K562 (cell line): ENCODE results near the gene MCEE. TPM values are rescaled to one million over a fixed set of nuclear protein-coding genes. Genes with fewer than 3 reads are reported as not detected.
A peak's percentile ranks its signal among the peaks of the same experiment; 100 is the strongest.

ENCODE experiments used
- ATAC-seq: fragments of 200-7000 bp; cut with Tn5 transposase; 3 replicates; pipeline ENCODE4 v1.9.1; 2020; ENCODE audit warnings: moderate library complexity
- BruUV-seq: library from RNA; stranded (reverse); fragments of 400-500 nt; replicated peaks from 2 replicates; lab custom pipeline; 2021; lab: Mats Ljungman, UMichigan
- CTCF ChIA-PET: fragments of 300-600 bp; formaldehyde crosslinking; extraction: SDS; loops from one replicate; lab custom pipeline; 2021; ENCODE audit warnings: low intra/inter-chr PET ratio; lab: Yijun Ruan, JAX
- POLR2A ChIA-PET: fragments of 300-600, 350-650 bp; sonication (Branson Sonifier 250); formaldehyde crosslinking; extraction: SDS; loops from one replicate; lab custom pipeline; 2021; ENCODE audit warnings: antibody characterized with exemption, inconsistent platforms; lab: Yijun Ruan, JAX
- DNase-seq, 4 experiments: peaks; one replicate each; pipeline versions ENCODE4 v3.0.0 to v3.0.0-alpha.2; 2011 to 2018; ENCODE audit warnings: low spot score in 3 of 4, mixed read lengths in 3 of 4; ENCODE audit errors: extremely low read depth in 1 of 4
- FAIRE-seq: peaks from 2 replicates; lab custom pipeline; 2011; peaks lifted over from hg19 to GRCh38; lab: Jason Lieb, UNC
- H2AFZ ChIP-seq: 2 replicates; pipeline ENCODE4 v1.6.0; 2011; ENCODE audit warnings: low read depth, low read length, control low read depth, inconsistent platforms
- H3K27ac ChIP-seq: fragments of 200-600 bp; 3 replicates; pipeline ENCODE4 v1.8.0; 2011; ENCODE audit warnings: low read depth, mild to moderate bottlenecking, control low read depth, inconsistent platforms, low read length, moderate library complexity, mixed read lengths; ENCODE audit errors: extremely low read depth
- H3K27me3 ChIP-seq, 2 experiments: fragments of 300-600 bp in 1 of 2; 2 replicates in 1 of 2; 3 replicates in 1 of 2; pipeline versions ENCODE4 v1.6.0 to v1.8.0; 2011; ENCODE audit warnings: inconsistent platforms in 2 of 2, low read length in 2 of 2, mild to moderate bottlenecking in 1 of 2, mixed read lengths in 1 of 2, moderate library complexity in 1 of 2; ENCODE audit not compliant: control insufficient read depth in 2 of 2, insufficient read depth in 2 of 2
- H3K36me3 ChIP-seq: fragments of 300-600 bp; 3 replicates; pipeline ENCODE4 v1.8.0; 2011; ENCODE audit warnings: mild to moderate bottlenecking, low read length, inconsistent platforms; ENCODE audit not compliant: control insufficient read depth, insufficient read depth
- H3K4me1 ChIP-seq, 2 experiments: fragments of 200-600 bp in 1 of 2; replicated peaks in 1 of 2; 2 replicates in 1 of 2; 3 replicates in 1 of 2; pipeline versions ENCODE4 v1.5.1 to v1.8.0; 2011; ENCODE audit warnings: inconsistent platforms in 2 of 2, low read length in 2 of 2, mild to moderate bottlenecking in 1 of 2, mixed read lengths in 1 of 2, moderate library complexity in 1 of 2; ENCODE audit not compliant: control insufficient read depth in 2 of 2, insufficient read depth in 2 of 2
- H3K4me2 ChIP-seq: 2 replicates; pipeline ENCODE4 v1.6.1; 2011; ENCODE audit warnings: low read length, control low read depth, inconsistent platforms, mixed read lengths; ENCODE audit not compliant: insufficient read depth
- H3K4me3 ChIP-seq: fragments of 200-600 bp; sonication (generic), shearing (Covaris generic); 2 replicates; pipeline ENCODE4 v1.5.1; 2016; ENCODE audit warnings: control low read depth, inconsistent platforms
- H3K79me2 ChIP-seq: fragments of 200-600 bp; 3 replicates; pipeline ENCODE4 v1.8.0; 2011; ENCODE audit warnings: low read length, inconsistent platforms; ENCODE audit not compliant: control insufficient read depth, insufficient read depth
- H3K9ac ChIP-seq, 2 experiments: 2 replicates each; pipeline versions ENCODE4 v1.6.0 to v1.6.1; 2011; ENCODE audit warnings: low read depth in 2 of 2, low read length in 2 of 2, control low read depth in 1 of 2, inconsistent platforms in 1 of 2, mild to moderate bottlenecking in 1 of 2, mixed read lengths in 1 of 2; ENCODE audit not compliant: insufficient read depth in 1 of 2
- H3K9me1 ChIP-seq: one replicate; pipeline ENCODE4 v1.6.0; 2011; ENCODE audit warnings: inconsistent platforms, mild to moderate bottlenecking, low read length, moderate library complexity; ENCODE audit not compliant: control insufficient read depth, insufficient read depth
- H3K9me3 ChIP-seq: replicated peaks from 2 replicates; pipeline ENCODE4 v1.5.1; 2011; ENCODE audit warnings: low read depth, low read length, inconsistent platforms; ENCODE audit not compliant: control insufficient read depth, insufficient read depth
- H4K20me1 ChIP-seq: replicated peaks from 2 replicates; pipeline ENCODE4 v1.6.1; 2011; ENCODE audit warnings: low read length, inconsistent platforms, mixed read lengths; ENCODE audit not compliant: control insufficient read depth, insufficient read depth
- ARHGAP35 ChIP-seq: fragments of 450-650 bp; IDR thresholded peaks from 2 replicates; pipeline ENCODE4 v1.6.1; 2018; ENCODE audit not compliant: partially characterized antibody
- E2F3 ChIP-seq: fragments of 250-450 bp; sonication (Bioruptor Pico); IDR thresholded peaks from 2 replicates; pipeline ENCODE4 v1.4.0; 2020; ENCODE audit warnings: mild to moderate bottlenecking
- FOXJ2 ChIP-seq: fragments of 200-800 bp; sonication (Bioruptor generic); IDR thresholded peaks from 2 replicates; pipeline ENCODE4 v1.6.1; 2016; ENCODE audit warnings: missing genetic modification characterization, missing compliant biosample characterization
- IRF2 ChIP-seq: sonication (generic); formaldehyde crosslinking; IDR thresholded peaks from 2 replicates; pipeline ENCODE4 v1.8.1; 2022; ENCODE audit warnings: mild to moderate bottlenecking, missing genetic modification reagents
- POLR2AphosphoS5 ChIP-seq: IDR thresholded peaks from 2 replicates; pipeline ENCODE4 v1.6.1; 2011; ENCODE audit warnings: mild to moderate bottlenecking, low read depth, low read length, moderate library complexity; ENCODE audit not compliant: control insufficient read depth, insufficient read depth
- TCF15 ChIP-seq: fragments of 250-450 bp; sonication (Bioruptor Pico); IDR thresholded peaks from 2 replicates; pipeline ENCODE4 v1.8.0; 2022; ENCODE audit warnings: moderate library complexity, mild to moderate bottlenecking, inconsistent platforms
- WHSC1 ChIP-seq: IDR thresholded peaks from one replicate; pipeline ENCODE4 v1.6.1; 2012; ENCODE audit warnings: low read length, control low read depth, inconsistent platforms
- ZFP30 ChIP-seq: fragments of 250-450 bp; sonication (Bioruptor Pico); IDR thresholded peaks from 2 replicates; pipeline ENCODE4 v1.8.0; 2022; ENCODE audit warnings: moderate library complexity, mild to moderate bottlenecking, inconsistent platforms, borderline replicate concordance
- ZHX1 ChIP-seq: fragments of 150-350 bp; conservative IDR thresholded peaks from 2 replicates; pipeline ENCODE4 v1.6.1; 2014; ENCODE audit warnings: low read length
- WGBS: fragments of 100-300 bp; shearing (Covaris generic); methylation state at CpG from one replicate; pipeline ENCODE4 v1.1.6; 2016; ENCODE audit warnings: low coverage, mixed read lengths; ENCODE audit not compliant: insufficient coverage; ENCODE audit errors: missing lambda C conversion rate; 5-methylcytosine and 5-hydroxymethylcytosine counted together
- in situ Hi-C: fragments of 300-500 bp; cut with MboI; formaldehyde crosslinking; loops from 4 replicates; pipeline ENCODE4 v1.15.0; 2018; ENCODE audit warnings: inconsistent platforms, mixed read lengths
- intact Hi-C: fragments of 100-400 bp; cut with micrococcal nuclease; formaldehyde crosslinking; loops from 2 replicates; pipeline ENCODE4 v1.14.2; 2022
- polyA plus RNA-seq, 8 experiments: library from polyadenylated mRNA; depleted of rRNA in 4 of 8; stranded (reverse) in 5 of 8; unstranded in 3 of 8; fragments of >200 nt; fragmentation: Nextera tagmentation in 2 of 8; fragmentation: Illumina TruSeq in 1 of 8; extraction: Ambion mirVana in 2 of 8; extraction: Trizol in 1 of 8; gene quantifications; 2 replicates each; pipeline versions ENCODE4 v1.2.1 to v1.2.3, GENCODE V29; 2011 to 2014; ENCODE audit warnings: inconsistent platforms in 1 of 8, missing spikeins in 1 of 8
- total RNA-seq, 7 experiments: library from RNA; depleted of rRNA in 6 of 7; stranded (reverse); fragments of >200 nt in 6 of 7; fragmentation: Illumina TruSeq in 2 of 7; extraction: Trizol in 2 of 7; gene quantifications; 2 replicates each; pipeline versions ENCODE4 v1.2.1 to v1.2.3, GENCODE V29; 2011 to 2021; ENCODE audit warnings: low replicate concordance in 1 of 7
- TF ChIP-seq, protein P1 (sequence below): fragments of 250-450 bp; sonication (Bioruptor Pico); IDR thresholded peaks from 2 replicates; pipeline ENCODE4 v1.8.0; 2021; ENCODE audit warnings: mild to moderate bottlenecking, moderate library complexity
- TF ChIP-seq, protein P2 (sequence below), 2 experiments: fragments of 450-650 bp; IDR thresholded peaks; 2 replicates each; pipeline ENCODE4 v1.6.1; 2018; ENCODE audit warnings: mild to moderate bottlenecking in 2 of 2, low read depth in 1 of 2; ENCODE audit not compliant: partially characterized antibody in 2 of 2

MCEE gene
- total and polyA plus RNA-seq, 9 of the 15 experiments (the other 6 are each of a cell fraction or from before 2014, with no cell fraction given) = 15.6 to 49.1 (median 24.5) TPM

DNA sequence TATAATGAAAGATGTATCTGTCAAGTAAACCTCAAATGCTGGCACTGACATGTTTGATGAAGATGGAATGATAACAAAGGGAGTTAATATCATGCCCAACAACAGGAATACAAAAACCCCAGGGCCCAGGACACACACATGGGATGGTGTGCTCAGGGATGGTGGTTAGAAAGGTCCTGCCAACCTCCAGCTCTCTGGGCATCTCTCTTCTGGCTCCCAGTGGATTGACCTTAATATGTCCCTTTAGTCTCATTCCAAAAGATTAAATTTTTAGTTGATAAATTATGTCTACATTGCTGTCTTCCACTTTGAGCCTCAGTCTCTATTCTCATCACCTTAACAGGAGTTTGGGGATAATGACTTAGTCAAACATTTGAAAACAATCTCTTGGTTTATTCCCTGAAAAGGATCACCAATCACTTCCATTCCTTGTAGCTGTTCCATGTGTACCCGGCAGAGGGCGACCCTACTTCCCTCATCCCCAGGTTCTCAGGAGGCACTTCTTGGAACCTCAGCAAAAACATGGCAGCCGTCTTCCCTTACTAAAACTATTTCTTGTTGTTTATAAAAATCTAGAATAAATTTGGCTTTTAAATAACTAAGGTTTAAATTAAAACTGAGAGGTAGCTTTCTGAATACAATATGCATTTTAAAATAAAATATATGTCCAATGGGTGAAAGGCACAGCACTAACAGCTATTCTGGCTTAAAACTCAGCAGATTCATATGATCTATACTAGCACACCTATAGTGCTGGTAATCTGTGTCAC, 29.6 kb downstream of the MCEE start:
- no TSS peak for BruUV-seq
- Histone ChIP-seq H3K9me3 (no peaks in the 10 kb centered on the region), H3K79me2 (no peaks in the 10 kb centered on the region), H3K4me1 (no peaks in the 10 kb centered on the region), H3K36me3 (no peaks in the 10 kb centered on the region), H3K9me1 (no peaks in the 10 kb centered on the region), H3K9ac (no peak overlapping the region), H3K4me3 (no peak overlapping the region), H3K27me3 (no peaks in the 10 kb centered on the region), H3K27ac (no peak overlapping the region), H4K20me1 (no peaks in the 10 kb centered on the region), H3K4me2 (no peak overlapping the region), H2AFZ (peak overlapping the region; percentile 98)
- in situ Hi-C loops (no loop called here), intact Hi-C loops (loop anchor here (1.0 kb wide), 1 partner anchor 55 kb away; no protein-coding TSS in a partner anchor)
- 0% methylated on average over 3 of the region's 3 CpGs for WGBS
- FAIRE-seq = peak; percentile 94
- CTCF ChIA-PET = interaction anchor here (0.6 to 1.7 kb wide), 3 partner anchors 90 to 291 kb away, joined by 3 read pairs; no protein-coding TSS in a partner anchor
- peak; percentile 79 to 85 (median 84) for DNase-seq
- ATAC-seq = peak; percentile 95
- POLR2A ChIA-PET = interaction anchor here (0.6 to 2.4 kb wide), 10 partner anchors 10 to 277 kb away, joined by 3 to 10 read pairs (median 3); partner anchors contain the start of genes MPHOSPH10 and NAGK
- TF ChIP-seq ARHGAP35 = no peak
- TF ChIP-seq TCF15 = no peak
- TF ChIP-seq, protein P1, sequence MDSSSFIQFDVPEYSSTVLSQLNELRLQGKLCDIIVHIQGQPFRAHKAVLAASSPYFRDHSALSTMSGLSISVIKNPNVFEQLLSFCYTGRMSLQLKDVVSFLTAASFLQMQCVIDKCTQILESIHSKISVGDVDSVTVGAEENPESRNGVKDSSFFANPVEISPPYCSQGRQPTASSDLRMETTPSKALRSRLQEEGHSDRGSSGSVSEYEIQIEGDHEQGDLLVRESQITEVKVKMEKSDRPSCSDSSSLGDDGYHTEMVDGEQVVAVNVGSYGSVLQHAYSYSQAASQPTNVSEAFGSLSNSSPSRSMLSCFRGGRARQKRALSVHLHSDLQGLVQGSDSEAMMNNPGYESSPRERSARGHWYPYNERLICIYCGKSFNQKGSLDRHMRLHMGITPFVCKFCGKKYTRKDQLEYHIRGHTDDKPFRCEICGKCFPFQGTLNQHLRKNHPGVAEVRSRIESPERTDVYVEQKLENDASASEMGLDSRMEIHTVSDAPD (CRISPR knock-in tag) = no peak
- TF ChIP-seq ZFP30 = no peak
- TF ChIP-seq, protein P2, sequence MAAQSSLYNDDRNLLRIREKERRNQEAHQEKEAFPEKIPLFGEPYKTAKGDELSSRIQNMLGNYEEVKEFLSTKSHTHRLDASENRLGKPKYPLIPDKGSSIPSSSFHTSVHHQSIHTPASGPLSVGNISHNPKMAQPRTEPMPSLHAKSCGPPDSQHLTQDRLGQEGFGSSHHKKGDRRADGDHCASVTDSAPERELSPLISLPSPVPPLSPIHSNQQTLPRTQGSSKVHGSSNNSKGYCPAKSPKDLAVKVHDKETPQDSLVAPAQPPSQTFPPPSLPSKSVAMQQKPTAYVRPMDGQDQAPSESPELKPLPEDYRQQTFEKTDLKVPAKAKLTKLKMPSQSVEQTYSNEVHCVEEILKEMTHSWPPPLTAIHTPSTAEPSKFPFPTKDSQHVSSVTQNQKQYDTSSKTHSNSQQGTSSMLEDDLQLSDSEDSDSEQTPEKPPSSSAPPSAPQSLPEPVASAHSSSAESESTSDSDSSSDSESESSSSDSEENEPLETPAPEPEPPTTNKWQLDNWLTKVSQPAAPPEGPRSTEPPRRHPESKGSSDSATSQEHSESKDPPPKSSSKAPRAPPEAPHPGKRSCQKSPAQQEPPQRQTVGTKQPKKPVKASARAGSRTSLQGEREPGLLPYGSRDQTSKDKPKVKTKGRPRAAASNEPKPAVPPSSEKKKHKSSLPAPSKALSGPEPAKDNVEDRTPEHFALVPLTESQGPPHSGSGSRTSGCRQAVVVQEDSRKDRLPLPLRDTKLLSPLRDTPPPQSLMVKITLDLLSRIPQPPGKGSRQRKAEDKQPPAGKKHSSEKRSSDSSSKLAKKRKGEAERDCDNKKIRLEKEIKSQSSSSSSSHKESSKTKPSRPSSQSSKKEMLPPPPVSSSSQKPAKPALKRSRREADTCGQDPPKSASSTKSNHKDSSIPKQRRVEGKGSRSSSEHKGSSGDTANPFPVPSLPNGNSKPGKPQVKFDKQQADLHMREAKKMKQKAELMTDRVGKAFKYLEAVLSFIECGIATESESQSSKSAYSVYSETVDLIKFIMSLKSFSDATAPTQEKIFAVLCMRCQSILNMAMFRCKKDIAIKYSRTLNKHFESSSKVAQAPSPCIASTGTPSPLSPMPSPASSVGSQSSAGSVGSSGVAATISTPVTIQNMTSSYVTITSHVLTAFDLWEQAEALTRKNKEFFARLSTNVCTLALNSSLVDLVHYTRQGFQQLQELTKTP (IDR thresholded peaks at IDR 0.05; ENCODE audit: low read depth in 1 of 2, partially characterized antibody in 2 of 2) = no peak
- TF ChIP-seq FOXJ2 (tag) = no peak
- TF ChIP-seq WHSC1 = no peak
- TF ChIP-seq IRF2 = no peak
- no peak for TF ChIP-seq E2F3 (CRISPR knock-in tag)
- TF ChIP-seq POLR2AphosphoS5 = no peak
- no peak for TF ChIP-seq ZHX1
